ENCODE results near the gene SLC25A43.
"Not testable (repeated sequence)": the region's sequence is repeated elsewhere in the genome, so short reads cannot be mapped to it uniquely, and the experiment has no call there.

Gene SLC25A43

GRCh38 chrX:119468551-119469312 lies 69.6 kb downstream of the SLC25A43 start:
- DNase-seq: peak; percentile 91 to 95 (median 93)

DNA sequence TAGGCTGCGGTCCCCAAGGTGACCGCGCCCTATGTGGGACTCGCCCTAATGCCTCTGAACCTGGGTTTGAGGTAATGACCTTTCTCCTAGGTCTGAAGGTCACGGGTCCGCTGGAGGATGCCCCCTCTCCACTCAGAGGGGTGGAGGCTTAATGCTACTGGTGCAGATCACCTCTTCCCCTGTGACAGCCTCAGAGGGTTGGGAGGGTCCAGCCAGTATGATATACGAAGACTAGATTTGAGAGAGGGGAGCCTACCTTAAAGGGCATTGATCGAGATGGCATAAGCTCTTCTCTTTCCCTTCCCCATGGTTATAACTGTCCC lies 70.1 kb downstream of the SLC25A43 start:
- DNase-seq: no peak

DNA sequence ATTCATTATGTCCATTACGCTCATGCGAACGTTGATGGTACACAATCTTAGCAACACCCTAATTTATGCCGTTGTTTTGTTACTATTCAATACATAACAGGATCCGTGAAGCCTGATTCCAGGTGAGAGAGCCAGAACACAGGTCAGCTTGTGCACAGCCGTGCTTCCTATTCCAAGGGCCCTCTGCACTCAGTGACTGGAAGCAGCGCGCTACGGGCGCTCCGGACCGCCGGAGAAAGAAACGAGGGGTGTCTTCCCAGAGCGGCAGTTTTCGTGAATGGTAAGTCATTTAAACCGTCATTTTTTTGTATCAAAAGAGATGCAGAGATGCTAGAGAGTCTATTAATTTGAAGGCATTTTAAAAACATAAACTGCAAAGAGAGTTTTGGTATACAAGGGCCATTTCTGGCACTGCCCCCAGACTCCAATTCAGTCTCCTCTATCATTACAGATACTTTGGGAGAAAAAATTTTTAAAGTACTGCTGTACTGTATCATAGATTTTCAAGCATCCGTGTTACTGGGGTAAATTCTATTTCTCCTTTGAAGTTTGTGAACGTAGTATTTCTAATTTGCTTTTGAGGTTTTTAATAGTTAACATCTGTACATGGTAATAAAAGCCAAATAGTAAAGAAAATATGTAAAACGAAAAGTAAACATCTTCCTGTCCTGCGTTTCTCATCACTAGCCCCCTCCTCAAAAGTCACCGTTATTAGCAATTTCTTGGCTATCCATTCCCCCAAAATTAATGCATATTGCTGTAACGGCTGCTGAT lies 75.7 kb downstream of the SLC25A43 start:
- no peak for DNase-seq

GRCh38 chrX:119475389-119476101 lies 76.4 kb downstream of the SLC25A43 start:
- no peak for DNase-seq

DNA sequence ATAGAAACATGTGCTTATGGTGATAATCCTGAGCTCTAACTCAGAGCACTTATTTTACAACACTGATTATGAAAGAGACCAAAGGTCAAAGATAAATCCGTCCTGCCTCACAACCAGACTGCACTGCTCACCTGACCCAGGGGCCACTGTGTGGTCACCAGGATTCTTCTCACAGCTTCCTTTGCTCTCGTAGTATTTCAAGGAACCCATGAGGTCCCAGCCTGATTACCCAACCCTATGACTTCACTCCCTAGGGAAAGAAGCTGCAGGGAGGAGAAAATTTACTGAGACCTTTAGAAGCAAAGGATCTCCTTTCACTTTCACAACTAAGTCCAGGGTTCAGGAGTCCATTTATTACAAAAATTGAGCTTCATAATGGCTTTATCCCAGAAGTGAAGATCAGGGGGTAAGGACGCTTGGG lies 78.7 kb downstream of the SLC25A43 start:
- DNase-seq: peak; percentile 53 to 68 (median 67)

GRCh38 chrX:119478504-119478903 lies 79.4 kb downstream of the SLC25A43 start:
- no peak for DNase-seq

DNA sequence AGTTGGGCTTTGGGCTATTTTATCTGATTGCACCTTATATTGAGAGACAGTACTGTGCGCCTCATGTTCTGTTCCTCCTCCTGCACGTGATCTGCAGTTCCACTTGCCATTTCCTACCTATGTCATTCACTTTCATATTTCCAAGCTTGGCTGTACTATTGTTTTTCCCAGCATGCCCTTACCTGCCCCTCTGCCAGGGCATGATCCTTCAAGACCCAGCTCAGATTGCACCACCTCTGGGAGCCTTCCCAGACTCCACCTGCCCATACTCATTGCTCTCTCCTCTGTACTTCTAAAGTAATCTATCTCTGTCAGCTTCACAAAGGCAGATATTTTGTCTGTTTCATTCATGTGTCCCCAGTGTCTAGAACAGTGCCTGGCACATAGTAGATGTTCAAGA lies 80.7 kb downstream of the SLC25A43 start:
- DNase-seq: no peak

DNA sequence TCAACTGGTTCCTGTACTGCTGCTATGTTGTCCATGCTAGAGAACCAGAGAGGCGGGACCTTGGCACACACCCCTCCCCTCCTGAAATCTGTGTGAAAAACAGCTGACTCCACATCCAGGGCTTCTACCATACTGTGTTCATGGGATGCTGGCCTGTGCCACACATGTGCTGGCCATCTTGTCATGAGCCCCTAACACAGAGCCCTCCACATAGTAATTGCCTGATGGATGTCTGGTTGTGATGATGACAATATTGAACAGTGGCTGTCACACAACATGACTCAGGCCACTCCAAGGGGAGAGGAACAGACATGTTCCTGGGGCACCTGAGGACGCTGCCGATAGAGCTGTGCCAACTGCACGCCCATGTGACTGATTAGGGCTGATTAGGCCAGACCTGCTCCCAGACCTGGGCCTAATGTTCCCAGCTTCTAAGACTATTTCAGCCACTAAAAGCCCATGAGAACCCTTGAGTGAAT lies 82.2 kb downstream of the SLC25A43 start:
- no peak for DNase-seq

DNA sequence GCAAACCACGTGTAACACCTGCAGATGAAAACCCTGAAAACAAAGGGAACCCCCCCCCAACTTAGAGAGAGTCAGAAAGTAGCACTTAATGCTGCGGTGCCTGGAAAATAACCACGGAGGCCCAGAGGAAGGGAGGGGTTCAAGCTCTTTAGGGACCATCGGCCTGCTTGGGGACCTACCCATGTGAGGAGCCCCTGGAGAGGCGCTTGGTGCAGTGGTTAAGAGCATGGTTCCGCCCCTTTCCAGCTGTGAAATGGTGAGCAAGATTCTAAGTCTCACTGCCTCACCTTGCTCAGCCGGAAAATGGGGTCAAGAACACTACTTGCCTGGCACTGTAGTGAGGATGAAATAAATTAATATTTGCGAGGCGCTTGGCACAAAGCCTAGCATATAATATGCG lies 82.9 kb downstream of the SLC25A43 start:
- no peak for DNase-seq

DNA sequence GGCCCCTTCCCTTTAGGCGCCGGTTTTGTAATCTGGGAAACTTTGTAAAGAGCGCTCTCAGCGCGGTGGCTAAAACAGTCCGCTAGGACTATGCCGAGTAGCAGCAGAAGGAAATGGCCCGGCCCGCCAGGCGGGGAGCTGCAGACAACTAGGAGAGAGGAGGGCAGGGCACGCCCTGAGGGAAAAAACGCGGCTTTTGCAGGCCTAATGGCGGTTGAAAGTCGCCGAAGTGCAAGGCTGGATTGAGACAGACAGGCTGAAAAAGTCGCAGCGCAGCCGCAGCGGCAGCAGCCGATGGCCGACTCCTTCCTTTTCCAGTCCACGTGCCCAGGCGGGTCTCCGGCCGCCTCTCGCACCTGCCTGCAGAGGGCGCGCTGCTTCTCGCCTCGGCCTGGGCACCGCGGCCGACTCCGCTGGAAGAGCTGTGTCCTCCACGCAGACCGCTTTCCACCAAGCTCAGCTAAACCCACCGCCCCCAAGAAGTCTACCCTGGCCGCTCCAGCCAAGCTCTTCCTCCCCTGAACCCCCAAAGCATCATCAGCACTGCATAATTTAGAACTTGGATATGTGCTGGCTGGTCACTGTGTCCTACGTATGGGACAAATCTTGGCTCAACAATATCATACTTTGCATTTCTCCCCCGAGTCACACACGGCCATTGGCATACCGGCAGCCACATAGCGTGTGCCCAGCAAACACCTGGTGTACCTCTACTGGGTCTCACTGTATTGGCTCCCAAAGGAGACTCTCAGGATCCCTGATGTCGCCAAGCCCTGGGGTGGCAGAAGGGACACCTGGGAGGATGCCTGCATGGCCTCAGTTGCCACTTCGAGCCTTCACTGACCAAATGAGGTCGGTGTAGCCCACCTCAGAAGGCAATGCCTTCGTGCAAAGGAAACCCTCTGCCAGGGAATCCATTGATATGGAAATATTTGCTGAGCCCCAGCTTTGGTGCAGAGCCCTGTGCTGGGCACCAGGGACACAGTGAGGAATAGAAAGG lies 83.6 kb downstream of the SLC25A43 start:
- DNase-seq: peak; percentile 77 to 83 (median 79)

- DNase-seq: no peak
Measured at GRCh38 chrX:119486745-119487144, 87.6 kb downstream of the SLC25A43 start.

DNA sequence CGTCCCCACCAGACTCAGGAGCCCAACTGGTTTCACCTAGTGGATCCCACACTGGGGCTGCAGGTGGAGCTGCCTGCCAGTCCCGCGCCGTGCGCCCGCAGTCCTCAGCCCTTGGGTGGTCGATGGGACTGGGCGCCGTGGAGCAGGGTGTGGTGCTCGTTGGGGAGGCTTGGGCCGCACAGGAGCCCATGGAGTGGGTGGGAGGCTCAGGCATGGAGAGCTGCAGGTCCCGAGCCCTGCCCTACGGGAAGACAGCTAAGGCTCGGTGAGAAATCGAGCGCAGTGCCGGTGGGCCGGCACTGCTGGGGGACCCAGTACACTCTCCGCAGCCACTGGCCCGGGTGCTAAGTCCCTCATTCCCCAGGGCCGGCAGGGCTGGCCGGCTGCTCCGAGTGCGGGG lies 88.6 kb downstream of the SLC25A43 start:
- not testable (repeated sequence) for DNase-seq

- peak; percentile 59 to 68 (median 65) for DNase-seq
Measured at GRCh38 chrX:119488749-119489148, 89.6 kb downstream of the SLC25A43 start.

DNA sequence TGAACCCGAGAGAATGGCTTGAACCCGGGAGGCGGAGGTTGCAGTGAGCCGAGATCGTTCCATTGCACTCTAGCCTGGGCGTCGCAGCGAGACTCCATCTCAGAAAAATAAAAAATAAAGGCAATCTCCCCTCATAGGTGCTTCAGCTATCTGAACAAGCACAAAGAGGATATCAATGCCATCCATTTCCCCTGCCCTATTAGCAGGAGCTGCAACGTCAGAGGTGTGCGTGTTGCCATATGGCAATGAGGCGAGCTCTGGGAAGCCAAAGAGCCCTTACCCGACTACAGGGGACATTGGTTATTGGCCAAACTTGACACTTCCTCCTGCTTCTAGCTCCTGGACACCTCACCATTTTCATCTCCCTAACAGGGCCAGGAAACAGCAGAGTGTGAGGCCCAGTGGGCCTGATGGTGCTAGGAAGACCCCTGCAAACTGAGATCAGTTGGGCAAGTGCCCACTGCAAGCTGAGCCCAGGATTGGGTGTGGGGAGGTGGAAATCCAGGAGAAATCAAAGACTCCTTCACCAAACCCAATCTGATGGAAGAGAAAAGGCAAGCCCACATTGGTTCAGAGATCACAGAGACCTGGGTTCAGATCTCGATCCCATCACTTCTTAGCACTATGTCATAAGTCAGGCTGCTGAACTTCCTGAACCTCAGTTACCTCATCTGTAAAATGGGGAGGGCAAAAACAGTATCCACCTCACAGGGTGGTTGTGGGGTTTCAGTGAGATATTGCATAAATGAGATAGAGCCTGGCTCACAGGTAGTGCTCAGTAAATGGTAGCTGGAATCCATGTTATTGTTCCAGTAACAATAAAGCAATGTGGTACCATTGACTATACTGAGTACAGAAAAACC lies 90.3 kb downstream of the SLC25A43 start:
- no peak for DNase-seq

DNA sequence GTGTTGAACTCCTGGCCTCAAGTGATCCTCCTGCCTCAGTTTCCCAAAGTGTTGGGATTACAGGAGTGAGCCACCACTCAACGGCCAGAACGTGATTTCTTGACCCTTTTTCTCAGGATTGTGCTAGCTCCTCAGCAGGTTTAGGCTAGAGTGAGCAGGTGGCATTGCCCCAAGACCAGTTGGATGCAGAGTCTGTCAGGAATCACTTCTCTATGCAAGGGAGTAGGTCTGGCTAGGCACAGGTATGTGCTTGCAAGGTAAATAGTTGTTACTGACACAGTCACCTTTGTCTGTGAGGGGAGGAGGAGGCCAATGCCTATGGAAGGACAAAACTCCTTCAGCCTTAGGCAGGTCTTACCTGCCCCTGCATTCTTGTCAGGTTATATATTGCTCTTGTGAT lies 93.3 kb downstream of the SLC25A43 start:
- no peak for DNase-seq

DNA sequence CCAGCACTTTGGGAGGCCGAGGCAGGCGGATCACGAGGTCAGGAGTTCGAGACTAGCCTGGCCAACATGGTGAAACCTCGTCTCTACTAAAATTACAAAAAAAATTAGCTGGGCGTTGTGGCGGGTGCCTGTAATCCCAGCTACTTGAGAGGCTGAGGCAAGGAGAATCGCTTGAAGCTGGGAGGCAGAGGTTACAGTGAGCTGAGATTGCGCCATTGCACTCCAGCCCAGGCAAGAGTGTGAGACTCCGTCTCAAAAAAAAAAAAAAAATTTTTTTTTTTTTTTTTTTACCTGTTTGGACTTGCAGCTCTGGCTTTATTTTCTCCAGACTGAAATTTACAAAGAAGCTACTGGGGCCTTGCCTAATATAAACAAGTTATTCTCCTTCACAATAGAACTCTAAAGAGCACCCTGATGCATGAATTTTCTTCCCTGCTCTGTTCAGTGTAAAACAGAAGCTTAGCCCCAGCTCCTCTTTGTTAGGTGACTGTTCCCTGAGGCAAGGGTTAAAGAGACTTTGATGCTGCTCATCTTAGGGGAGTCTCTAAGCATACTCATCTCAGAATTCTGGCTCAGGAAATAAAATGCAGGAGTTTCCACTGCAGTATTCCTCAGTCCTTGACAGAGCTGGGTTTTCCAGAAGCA lies 94.8 kb downstream of the SLC25A43 start:
- not testable (repeated sequence) for DNase-seq

GRCh38 chrX:119495734-119496726 lies 96.9 kb downstream of the SLC25A43 start:
- DNase-seq: no peak

- peak; percentile 29 to 33 (median 31) for DNase-seq
Measured at GRCh38 chrX:119497185-119497584, 98.0 kb downstream of the SLC25A43 start.

GRCh38 chrX:119500061-119500800 lies 101.1 kb downstream of the SLC25A43 start:
- DNase-seq: no peak

All from suppressor macrophage treated with lipopolysaccharide for 1 hour (primary cell).